Stimulated activated effector memory CD8-positive, alpha-beta T cell treated with anti-CD3 and anti-CD28 coated beads, Interleukin-12 subunit alpha, Interleukin-12 subunit beta, amount 100 ng/mL, for 72 hours (primary cell): ENCODE measurements around the gene NFIA.

Source experiments
- ATAC-seq: fragments of 150-1000 bp; cut with Tn5 transposase; 2 replicates; pipeline ENCODE4 v1.10.0; 2021
- DNase-seq, 2 donors: peaks; one replicate each; pipeline ENCODE4 v3.0.0; 2021 to 2022; ENCODE audit warnings: low spot score in 2 of 2
- H3K27ac Mint-ChIP-seq: one replicate; pipeline ENCODE4 v1.8.0; 2022; ENCODE audit warnings: mild to moderate bottlenecking, mixed read lengths
- H3K36me3 Mint-ChIP-seq: one replicate; pipeline ENCODE4 v1.8.0; 2022; ENCODE audit warnings: mild to moderate bottlenecking, mixed read lengths
- H3K4me1 Mint-ChIP-seq: one replicate; pipeline ENCODE4 v1.8.0; 2022; ENCODE audit warnings: mixed read lengths
- H3K4me3 Mint-ChIP-seq: one replicate; pipeline ENCODE4 v1.8.0; 2022; ENCODE audit warnings: mild to moderate bottlenecking, mixed read lengths
- H3K9me3 Mint-ChIP-seq: one replicate; pipeline ENCODE4 v1.8.0; 2022; ENCODE audit warnings: mixed read lengths

NFIA gene

DNA sequence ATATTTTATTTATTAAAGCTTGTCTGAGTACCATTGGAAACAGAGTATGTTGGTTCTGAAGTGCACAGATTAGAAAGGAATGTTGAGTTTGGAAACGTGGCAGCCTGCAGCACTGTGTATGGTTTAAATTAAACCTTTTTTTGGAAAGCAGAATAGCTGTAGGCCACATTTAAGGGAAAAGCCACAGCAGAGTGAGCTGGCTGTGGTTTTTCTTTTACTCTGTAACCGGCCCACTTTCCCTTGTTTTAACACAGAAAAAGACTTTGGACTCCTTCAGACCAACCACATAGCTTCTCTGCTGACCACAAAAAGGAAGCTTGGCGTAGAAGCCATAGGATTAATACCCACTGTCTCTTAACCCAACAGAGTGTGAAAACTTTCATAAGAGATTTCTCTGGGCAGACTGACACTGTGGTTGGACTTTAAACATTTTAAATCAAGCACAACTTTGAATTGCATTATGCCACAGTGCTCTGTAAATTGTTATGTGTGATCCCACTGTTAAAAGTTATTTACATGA lies 75.2 kb downstream of the NFIA start:
- Mint-ChIP-seq H3K4me3 (no peak overlapping the region), H3K36me3 (no peaks in the 10 kb centered on the region), H3K27ac (no peak overlapping the region), H3K9me3 (no peaks in the 10 kb centered on the region), H3K4me1 (peaks cover 20% of the 10 kb centered on the region)
- DNase-seq, result peak in 1 of 2 donors; percentile 51
- ATAC-seq, result peak; percentile 70

DNA sequence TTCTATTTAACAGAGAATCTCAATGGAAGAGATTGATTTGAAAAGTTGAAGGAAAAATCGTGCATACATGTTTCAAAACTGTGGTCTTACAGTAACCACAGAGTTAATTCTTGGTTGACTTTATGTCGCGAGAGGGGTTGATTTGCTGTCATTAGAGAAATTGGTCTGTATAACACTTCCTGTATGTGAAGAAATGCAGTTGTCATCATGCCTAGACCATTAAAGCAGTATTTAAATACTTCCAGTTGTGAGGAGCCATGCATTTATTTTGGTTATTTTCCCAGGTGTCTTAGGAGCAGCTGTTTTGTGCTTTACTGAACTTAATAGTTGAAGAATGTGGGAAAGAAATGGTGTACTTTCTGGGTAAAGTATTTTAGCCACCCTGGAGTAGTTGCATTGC lies 76.2 kb downstream of the NFIA start:
- DNase-seq (no peak), ATAC-seq (peak; percentile 45)
- Mint-ChIP-seq H3K4me3 (no peak overlapping the region), H3K4me1 (peaks cover 20% of the 10 kb centered on the region), H3K36me3 (no peaks in the 10 kb centered on the region), H3K9me3 (no peaks in the 10 kb centered on the region), H3K27ac (no peak overlapping the region)

DNA sequence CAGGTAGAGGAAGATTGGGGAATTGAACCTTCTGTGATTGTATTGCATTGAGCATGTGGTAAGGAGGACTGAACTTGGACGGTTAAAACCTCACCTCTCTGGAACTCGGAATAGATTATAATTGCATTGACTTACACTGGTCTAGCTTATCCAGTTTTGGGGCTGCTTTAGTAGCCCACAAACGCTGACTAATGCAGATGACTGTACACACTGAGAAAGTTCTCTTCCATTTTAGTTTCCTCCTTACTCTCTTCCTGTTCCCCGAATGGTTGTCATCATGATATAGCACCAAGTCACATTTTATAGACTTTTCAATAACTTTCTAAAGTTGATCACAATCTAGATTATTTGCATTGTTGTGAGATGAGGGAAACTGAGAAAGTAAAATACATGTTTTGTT lies 78.2 kb downstream of the NFIA start:
- peak; percentile 92 for ATAC-seq
- Mint-ChIP-seq H3K9me3 (no peaks in the 10 kb centered on the region), H3K4me1 (peaks cover 20% of the 10 kb centered on the region), H3K36me3 (no peaks in the 10 kb centered on the region), H3K4me3 (no peak overlapping the region), H3K27ac (no peak overlapping the region)
- DNase-seq, result no peak

DNA sequence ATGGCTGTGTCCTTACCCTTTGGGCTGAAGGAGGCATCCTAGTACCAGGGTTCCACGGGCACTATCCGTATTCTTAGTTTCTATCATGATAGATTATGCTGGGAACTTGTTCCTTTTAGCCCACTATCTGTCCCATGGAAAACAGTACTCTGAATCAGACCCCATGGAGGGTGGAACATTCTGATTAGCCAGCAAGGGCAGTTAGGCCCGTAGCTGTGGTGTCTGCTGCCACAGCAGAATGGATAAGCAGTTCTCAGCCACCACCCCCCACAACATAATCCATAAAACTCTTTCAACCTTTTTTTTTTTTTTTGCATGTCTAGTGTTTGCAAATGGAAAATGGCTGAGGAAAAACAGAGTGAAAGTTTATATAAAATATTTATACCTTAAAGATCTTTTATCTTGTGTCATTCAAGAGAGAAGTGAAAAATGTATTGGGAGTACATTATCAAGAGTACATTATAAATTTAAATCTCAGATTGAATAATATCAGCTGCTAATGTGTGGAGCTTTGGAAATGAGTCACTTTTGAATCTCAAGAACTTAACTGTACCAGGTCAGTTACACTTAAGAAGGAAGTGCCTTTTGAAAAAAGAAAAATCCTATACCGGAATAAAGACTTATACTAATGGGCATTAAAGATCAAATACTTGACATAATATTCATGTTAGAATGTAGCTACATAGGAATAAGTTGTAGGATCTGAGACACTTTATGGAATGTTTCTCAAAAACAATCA lies 80.3 kb downstream of the NFIA start:
- no peaks in the 10 kb centered on the region for H3K36me3 Mint-ChIP-seq
- no peaks in the 10 kb centered on the region for H3K9me3 Mint-ChIP-seq
- ATAC-seq (no peak), DNase-seq (no peak)
- no peak overlapping the region for H3K4me3 Mint-ChIP-seq
- no peak overlapping the region for H3K27ac Mint-ChIP-seq
- peaks cover 12% of the 10 kb centered on the region for H3K4me1 Mint-ChIP-seq

DNA sequence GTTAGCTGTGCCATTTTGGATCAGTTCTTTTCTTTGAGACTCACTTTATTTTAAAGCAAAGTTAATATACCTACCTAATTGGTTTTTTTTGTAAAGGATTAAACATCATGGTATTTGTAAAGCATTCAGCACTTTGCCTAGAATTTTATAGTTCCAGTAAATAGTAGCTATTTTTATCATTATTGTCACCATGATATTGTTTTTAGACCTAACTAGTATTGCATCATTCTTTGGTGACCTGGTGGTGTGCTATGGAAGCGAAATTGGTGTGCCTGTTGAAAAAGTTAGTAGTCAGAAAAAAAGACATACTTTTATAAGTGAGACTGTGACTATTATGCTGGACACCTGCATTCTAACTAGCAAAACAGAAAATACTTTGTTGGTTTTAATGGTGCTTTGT lies 81.0 kb downstream of the NFIA start:
- DNase-seq (no peak), ATAC-seq (no peak)
- H3K9me3 Mint-ChIP-seq, result no peaks in the 10 kb centered on the region
- H3K27ac Mint-ChIP-seq, result no peak overlapping the region
- H3K4me3 Mint-ChIP-seq, result no peak overlapping the region
- peaks cover 6% of the 10 kb centered on the region for H3K4me1 Mint-ChIP-seq
- H3K36me3 Mint-ChIP-seq, result no peaks in the 10 kb centered on the region

DNA sequence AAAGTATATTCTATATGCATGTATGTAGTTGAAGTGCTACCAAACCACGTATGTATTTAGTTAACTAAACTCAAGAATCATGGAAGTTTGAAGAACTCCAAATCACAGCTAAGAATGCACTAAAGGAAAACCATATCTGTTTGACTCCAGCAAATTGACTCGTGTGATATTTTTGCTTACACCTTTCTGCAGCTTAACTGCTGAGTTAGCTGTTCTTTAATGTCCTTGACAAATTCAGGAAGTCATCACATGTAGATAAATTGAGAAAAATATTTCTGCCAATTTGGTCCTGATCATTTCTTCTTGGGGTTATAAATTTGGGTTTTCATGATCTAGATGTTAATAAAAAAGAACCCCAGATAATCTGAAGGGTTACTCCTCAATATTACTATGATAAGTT lies 83.0 kb downstream of the NFIA start:
- Mint-ChIP-seq H3K9me3 (no peaks in the 10 kb centered on the region), H3K36me3 (no peaks in the 10 kb centered on the region), H3K27ac (no peak overlapping the region), H3K4me1 (no peaks in the 10 kb centered on the region), H3K4me3 (no peak overlapping the region)
- ATAC-seq (no peak), DNase-seq (no peak)

DNA sequence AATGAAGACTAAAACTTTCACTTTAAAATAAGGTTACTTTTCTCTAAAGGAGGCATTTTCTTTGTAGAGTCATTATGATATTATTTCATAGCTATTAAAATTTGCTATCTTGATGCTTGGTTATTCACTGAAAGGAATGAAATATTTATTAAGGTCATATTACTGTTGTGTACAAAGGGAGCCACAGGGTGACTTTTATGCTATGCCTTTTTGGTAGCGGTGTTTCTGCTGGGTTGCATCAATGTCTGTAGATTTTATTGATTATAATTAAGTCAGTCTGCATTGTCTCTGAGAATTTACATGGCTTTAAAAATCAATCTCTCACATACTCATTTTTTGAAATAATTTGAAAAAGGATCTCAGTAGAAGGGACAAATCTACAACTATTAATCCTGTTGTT lies 84.9 kb downstream of the NFIA start:
- Mint-ChIP-seq H3K27ac (no peak overlapping the region), H3K9me3 (no peaks in the 10 kb centered on the region), H3K36me3 (no peaks in the 10 kb centered on the region), H3K4me3 (no peak overlapping the region), H3K4me1 (no peaks in the 10 kb centered on the region)
- DNase-seq (no peak), ATAC-seq (no peak)

DNA sequence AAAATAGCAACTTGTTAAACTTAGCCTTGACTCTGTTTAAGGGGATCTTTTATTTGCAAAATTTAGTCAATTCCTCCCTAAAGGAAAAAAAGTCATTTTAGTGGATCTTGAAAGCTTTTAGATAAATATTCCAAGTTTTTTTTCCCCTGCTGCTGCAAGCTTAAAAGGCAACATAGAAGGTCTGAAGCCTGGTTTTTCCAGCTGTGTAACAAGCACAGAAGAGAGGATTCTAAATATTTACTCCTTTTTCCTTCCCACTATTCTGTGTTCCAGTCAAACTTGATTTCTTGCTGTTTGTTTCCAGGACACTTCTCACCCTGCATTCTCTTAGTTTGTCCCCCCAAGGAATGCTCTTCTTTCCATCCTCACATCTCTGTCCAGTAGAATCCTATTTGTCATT lies 86.7 kb downstream of the NFIA start:
- Mint-ChIP-seq H3K4me1 (no peaks in the 10 kb centered on the region), H3K27ac (no peak overlapping the region), H3K36me3 (no peaks in the 10 kb centered on the region), H3K4me3 (no peak overlapping the region), H3K9me3 (no peaks in the 10 kb centered on the region)
- ATAC-seq (no peak), DNase-seq (no peak)

DNA sequence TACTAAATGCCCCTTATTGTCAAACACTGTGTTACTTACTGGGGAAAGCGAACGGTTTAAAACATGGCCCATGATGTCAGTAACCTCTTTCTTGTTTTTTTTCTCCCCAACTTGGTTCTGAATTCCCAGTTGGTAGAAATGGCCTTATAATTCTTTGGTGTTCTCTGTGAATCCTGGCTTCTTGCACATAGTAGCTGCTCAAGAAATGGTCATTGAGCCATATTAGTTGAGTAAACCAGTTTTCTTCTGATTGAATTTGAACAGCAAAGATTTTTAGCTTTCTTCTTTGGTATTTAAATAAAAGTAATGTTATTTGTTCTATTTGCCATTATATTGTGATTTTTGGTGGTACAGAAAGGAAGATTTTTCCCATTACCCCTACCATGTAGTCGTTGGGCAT lies 87.3 kb downstream of the NFIA start:
- ATAC-seq, result no peak
- no peaks in the 10 kb centered on the region for H3K9me3 Mint-ChIP-seq
- H3K36me3 Mint-ChIP-seq, result no peaks in the 10 kb centered on the region
- H3K4me3 Mint-ChIP-seq, result no peak overlapping the region
- no peak for DNase-seq
- no peak overlapping the region for H3K27ac Mint-ChIP-seq
- no peaks in the 10 kb centered on the region for H3K4me1 Mint-ChIP-seq

DNA sequence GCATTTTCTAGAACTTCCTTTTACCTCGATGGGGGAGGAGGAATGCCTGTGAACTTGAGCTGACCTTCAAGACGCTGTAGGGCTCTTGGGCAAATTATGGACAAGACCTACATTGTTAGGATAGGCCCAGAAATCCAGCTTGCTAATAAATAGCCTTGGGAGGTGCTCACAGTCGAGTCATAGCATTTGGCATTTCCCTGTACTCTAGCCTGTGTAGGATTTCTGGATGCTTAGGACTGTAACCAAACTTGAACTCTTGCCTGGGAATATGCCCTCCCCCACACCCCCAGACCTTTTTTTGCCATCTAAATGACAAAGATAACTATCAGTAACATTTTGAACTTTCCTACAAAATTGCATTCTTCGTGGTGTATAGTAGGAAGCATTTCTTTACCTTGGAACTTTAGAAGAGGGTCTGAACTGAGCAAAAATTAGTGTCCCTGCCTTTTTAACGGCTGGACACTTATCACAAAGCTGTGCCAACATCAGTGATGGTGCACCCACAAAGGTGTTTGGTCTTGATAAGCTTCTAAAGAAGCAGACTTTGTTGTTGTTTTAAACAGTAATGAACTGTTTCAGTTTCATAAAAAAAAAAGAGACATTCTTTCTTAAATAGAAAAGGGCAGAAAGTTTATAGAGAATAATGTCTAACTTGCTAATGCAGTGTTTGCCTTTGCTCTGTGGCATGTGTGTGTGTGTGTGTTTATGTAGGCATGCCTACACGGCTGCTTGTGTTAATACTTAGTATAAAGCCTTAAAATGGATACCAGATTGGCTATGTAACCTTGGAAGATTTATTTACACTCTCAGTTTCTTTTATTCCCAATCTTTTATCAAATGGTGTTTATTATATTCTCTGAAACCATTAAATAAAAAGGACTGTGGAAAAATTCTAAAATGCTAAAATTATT lies 88.2 kb downstream of the NFIA start:
- no peak for DNase-seq
- Mint-ChIP-seq H3K9me3 (no peaks in the 10 kb centered on the region), H3K27ac (no peak overlapping the region)

DNA sequence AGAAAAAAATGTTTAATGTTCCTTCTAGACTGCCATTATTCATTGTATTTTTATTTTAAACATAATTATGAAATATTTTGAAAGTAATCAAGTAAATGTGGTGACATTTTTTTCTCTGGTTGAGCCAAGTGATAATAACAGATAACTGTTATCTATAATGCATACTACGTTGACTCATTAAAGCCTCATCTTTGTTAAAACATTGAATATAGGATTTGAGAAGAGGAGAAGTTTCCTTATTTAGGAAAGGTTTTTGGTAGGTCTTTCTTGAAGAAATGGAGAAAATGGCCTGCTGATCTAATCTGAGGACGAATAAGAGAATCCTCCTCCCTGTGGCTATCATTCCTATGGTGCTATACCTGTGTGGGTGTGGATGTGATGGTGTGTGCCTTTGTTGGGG lies 89.0 kb downstream of the NFIA start:
- H3K4me3 Mint-ChIP-seq, result no peak overlapping the region
- ATAC-seq (no peak), DNase-seq (no peak)
- no peak overlapping the region for H3K27ac Mint-ChIP-seq
- no peaks in the 10 kb centered on the region for H3K9me3 Mint-ChIP-seq
- no peaks in the 10 kb centered on the region for H3K36me3 Mint-ChIP-seq
- H3K4me1 Mint-ChIP-seq, result peaks cover 6% of the 10 kb centered on the region

More for the DNA sequence above, 88.2 kb downstream of the NFIA start:
- Mint-ChIP-seq H3K4me1 (peaks cover 1% of the 10 kb centered on the region), H3K36me3 (no peaks in the 10 kb centered on the region), H3K4me3 (no peak overlapping the region)
- no peak for ATAC-seq

DNA sequence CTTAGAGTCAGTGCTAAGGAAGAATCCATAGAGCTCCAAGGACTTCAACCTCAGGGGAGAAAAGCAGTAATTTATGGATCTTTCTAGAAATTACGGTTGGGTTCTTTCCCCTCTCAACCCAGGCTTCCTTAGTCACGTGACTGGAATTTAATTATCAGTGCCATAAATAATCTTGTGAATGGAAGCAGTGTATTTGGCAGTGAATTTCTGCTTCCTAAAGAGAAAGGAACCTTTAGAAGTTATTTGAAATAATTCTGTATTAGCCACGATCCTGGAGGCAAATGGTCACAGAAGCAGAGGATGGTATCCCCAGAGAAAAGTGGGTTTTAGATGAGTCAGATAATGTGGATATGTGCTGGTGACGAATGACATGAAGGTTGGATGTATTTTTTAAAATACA lies 89.6 kb downstream of the NFIA start:
- DNase-seq, result no peak
- Mint-ChIP-seq H3K9me3 (no peaks in the 10 kb centered on the region), H3K27ac (no peak overlapping the region), H3K4me1 (peaks cover 6% of the 10 kb centered on the region), H3K36me3 (no peaks in the 10 kb centered on the region), H3K4me3 (no peak overlapping the region)
- no peak for ATAC-seq

DNA sequence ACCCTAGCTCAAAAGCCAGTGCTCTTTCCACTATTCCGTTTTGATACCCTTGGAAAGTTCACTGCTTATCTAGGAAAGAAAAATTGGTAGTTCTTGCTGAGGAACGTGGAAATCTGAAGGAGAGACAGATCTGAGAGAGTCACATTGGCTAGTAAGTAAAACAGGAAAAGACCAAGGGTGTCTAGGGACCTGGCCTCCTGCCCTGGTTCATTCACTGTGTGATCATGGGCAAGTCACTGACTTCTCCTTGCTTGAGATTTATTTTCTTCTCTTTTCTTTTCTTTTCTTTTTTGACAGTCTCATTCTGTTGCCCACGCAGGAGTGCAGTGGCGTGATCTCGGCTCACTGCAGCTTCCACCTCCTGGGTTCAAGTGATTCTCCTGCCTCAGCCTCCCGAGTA lies 90.8 kb downstream of the NFIA start:
- Mint-ChIP-seq H3K4me1 (peaks cover 6% of the 10 kb centered on the region), H3K36me3 (no peaks in the 10 kb centered on the region), H3K27ac (no peak overlapping the region), H3K9me3 (no peaks in the 10 kb centered on the region), H3K4me3 (no peak overlapping the region)
- DNase-seq (no peak), ATAC-seq (no peak)

DNA sequence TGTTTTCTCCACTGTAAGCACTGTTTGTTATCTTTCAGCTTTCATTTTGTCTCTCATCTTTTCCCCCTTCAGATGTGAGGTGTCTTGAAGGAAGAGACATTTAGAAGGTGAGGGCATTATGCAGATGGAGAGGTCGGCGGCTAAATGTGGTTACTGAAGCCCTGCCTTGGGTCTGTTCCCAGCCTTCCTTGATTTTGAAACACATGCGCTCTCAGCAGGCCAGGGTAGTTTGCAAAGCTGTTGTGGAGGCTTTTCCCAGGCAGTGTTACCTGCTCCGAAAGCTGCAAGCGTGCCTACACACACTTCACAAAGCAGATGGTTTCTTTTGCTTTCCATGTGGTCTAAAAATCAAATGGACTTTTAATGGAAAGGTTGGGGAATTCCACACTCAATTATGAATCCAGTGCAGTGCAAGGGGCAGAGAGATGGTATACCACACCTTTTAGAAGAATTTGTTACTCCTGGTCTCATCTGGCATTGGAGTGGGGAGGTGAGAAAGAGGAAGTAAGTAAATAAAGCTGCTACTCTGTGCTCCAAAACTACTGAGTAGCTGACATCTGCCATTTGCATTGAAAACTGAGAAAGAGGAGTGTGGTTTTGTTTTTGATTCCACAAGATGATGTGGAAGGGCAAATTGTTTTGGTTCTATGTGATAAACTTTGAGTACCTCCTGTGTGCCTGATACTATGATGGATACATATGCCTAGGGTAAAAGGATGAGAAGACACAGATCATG lies 91.9 kb downstream of the NFIA start:
- DNase-seq, result no peak
- H3K4me3 Mint-ChIP-seq, result no peak overlapping the region
- H3K9me3 Mint-ChIP-seq, result no peaks in the 10 kb centered on the region
- no peak overlapping the region for H3K27ac Mint-ChIP-seq
- peaks cover 6% of the 10 kb centered on the region for H3K4me1 Mint-ChIP-seq
- H3K36me3 Mint-ChIP-seq, result no peaks in the 10 kb centered on the region
- no peak for ATAC-seq

DNA sequence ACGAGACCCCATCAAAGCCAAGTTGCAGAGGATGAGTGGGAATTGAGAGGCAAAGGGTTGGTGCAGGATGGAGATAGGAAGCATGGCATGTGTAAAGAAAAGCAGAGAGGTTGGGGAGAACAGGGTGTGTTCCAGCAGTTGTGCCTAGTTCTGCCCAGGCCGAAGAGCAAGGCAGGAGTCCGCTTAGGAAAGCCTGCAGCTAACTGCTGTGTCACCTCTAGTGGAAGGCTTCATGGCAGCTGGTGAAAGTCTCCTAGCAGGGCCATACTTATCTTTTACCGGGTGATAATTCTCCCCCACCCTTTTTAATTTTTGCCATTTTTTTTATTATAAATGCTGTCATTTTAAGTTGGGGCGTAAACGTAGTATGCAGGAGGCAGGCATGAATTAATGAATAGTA lies 93.6 kb downstream of the NFIA start:
- Mint-ChIP-seq H3K36me3 (no peaks in the 10 kb centered on the region), H3K4me1 (peaks cover 6% of the 10 kb centered on the region), H3K9me3 (no peaks in the 10 kb centered on the region), H3K4me3 (no peak overlapping the region), H3K27ac (no peak overlapping the region)
- DNase-seq, result no peak
- no peak for ATAC-seq
